Tibial artery (tissue), 4 donors: ENCODE results near the gene SOX15.

ENCODE experiments used
- DNase-seq, 2 donors: peaks; one replicate each; pipeline ENCODE4 v3.0.0-alpha.2; 2019
- H3K27ac ChIP-seq, 2 donors: fragments of 200-600 bp; sonication (generic) in 1 of 2; 1 replicate in 1 of 2; 2 replicates in 1 of 2; pipeline ENCODE4 v1.5.1; 2018 to 2019; ENCODE audit warnings: mild to moderate bottlenecking in 1 of 2
- H3K27me3 ChIP-seq, 2 donors: fragments of 200-600 bp; sonication (generic) in 1 of 2; one replicate each; pipeline versions ENCODE4 v1.5.1 to v1.6.0; 2016 to 2019
- H3K36me3 ChIP-seq, 3 donors: fragments of 200-600 bp; sonication (generic) in 2 of 3; one replicate each; pipeline ENCODE4 v1.5.1; 2016 to 2019; ENCODE audit warnings: mild to moderate bottlenecking in 2 of 3
- H3K4me1 ChIP-seq, 4 donors: fragments of 200-600 bp; sonication (generic) in 2 of 4; 1 replicate in 3 of 4; 2 replicates in 1 of 4; pipeline ENCODE4 v1.5.1; 2016 to 2019
- H3K4me3 ChIP-seq, 2 donors: fragments of 200-600 bp; sonication (generic) in 1 of 2; 1 replicate in 1 of 2; 2 replicates in 1 of 2; pipeline ENCODE4 v1.5.1; 2018 to 2019; ENCODE audit warnings: mild to moderate bottlenecking in 2 of 2
- H3K9me3 ChIP-seq, 3 donors: fragments of 200-600 bp; sonication (generic) in 1 of 3; one replicate each; pipeline ENCODE4 v1.5.1; 2016 to 2019
- CTCF ChIP-seq, 2 experiments: fragments of 200-600 bp in 1 of 2; fragments of 450-650 bp in 1 of 2; IDR thresholded peaks; one replicate each; pipeline ENCODE4 v1.5.1; 2017 to 2019; ENCODE audit warnings: antibody characterized with exemption in 2 of 2, mild to moderate bottlenecking in 1 of 2, moderate library complexity in 1 of 2
- intact Hi-C: fragments of 100-400 bp; cut with DNase I; formaldehyde crosslinking; loops from one replicate; pipeline ENCODE4 v1.15.0; 2023; ENCODE audit warnings: low total_unique reads

SOX15 gene

GRCh38 chr17:7631398-7632380 lies 41.8 kb upstream of the SOX15 start:
- peaks cover 0 to 3% of the 10 kb centered on the region in 2 donors for H3K27me3 ChIP-seq
- no peaks in the 10 kb centered on the region for H3K36me3 ChIP-seq
- no peaks in the 10 kb centered on the region for H3K9me3 ChIP-seq
- peaks cover 0 to 12% (median 6%) of the 10 kb centered on the region in 4 donors for H3K4me1 ChIP-seq
- DNase-seq, result no peak
- intact Hi-C loops, result no loop called here
- H3K27ac ChIP-seq, result no peak overlapping the region
- H3K4me3 ChIP-seq, result no peak overlapping the region
- no peak for TF ChIP-seq CTCF (IDR thresholded peaks at IDR 0.05)

GRCh38 chr17:7629939-7630571 lies 40.2 kb upstream of the SOX15 start, which contains the start of gene SHBG:
SHBG (plus strand) TSS chr17:7630135; CDS start chr17:7630173, 38 bp downstream.
- Histone ChIP-seq H3K27me3 (peaks cover 0 to 3% of the 10 kb centered on the region in 2 donors), H3K36me3 (peaks cover 0 to 5% (median 3%) of the 10 kb centered on the region in 3 donors), H3K27ac (no peak within 1 kb of the TSS), H3K4me1 (peaks cover 0 to 18% (median 9%) of the 10 kb centered on the region in 4 donors), H3K9me3 (no peaks in the 10 kb centered on the region), H3K4me3 (no peak within 1 kb of the TSS)
- DNase-seq, result no peak
- intact Hi-C loops, result loop anchor here (5.0 to 10.0 kb wide), 2 partner anchors 57 to 65 kb away; partner anchors contain the start of genes SENP3, TP53 and WRAP53
- TF ChIP-seq CTCF (IDR thresholded peaks at IDR 0.05), result no peak

GRCh38 chr17:7627250-7628121 lies 37.6 kb upstream of the SOX15 start, which contains the start of gene SAT2:
SAT2 (minus strand) TSS chr17:7627821; CDS start chr17:7627635, 186 bp downstream.
- DNase-seq, result peak; percentile 96 to 98
- no peaks in the 10 kb centered on the region for H3K27me3 ChIP-seq
- H3K4me3 ChIP-seq, result peak within 1 kb of the TSS; percentile 67 to 69
- H3K27ac ChIP-seq, result peak within 1 kb of the TSS; percentile 85 to 92
- H3K9me3 ChIP-seq, result no peaks in the 10 kb centered on the region
- peaks cover 0 to 18% (median 9%) of the 10 kb centered on the region in 4 donors for H3K4me1 ChIP-seq
- TF ChIP-seq CTCF (IDR thresholded peaks at IDR 0.05), result no peak
- H3K36me3 ChIP-seq, result peaks cover 0 to 5% (median 3%) of the 10 kb centered on the region in 3 donors
- intact Hi-C loops, result loop anchor here (5.0 to 10.0 kb wide), 2 partner anchors 60 to 63 kb away; partner anchors contain the start of genes SENP3, TP53 and WRAP53

GRCh38 chr17:7626956-7627249 lies 37.0 kb upstream of the SOX15 start:
- DNase-seq, result no peak
- intact Hi-C loops, result loop anchor here (5.0 to 10.0 kb wide), 2 partner anchors 60 to 62 kb away; partner anchors contain the start of genes SENP3, TP53 and WRAP53

More at GRCh38 chr17:7626956-7627249, 37.0 kb upstream of the SOX15 start:
- Histone ChIP-seq H3K27me3 (no peaks in the 10 kb centered on the region), H3K4me1 (peaks cover 0 to 18% (median 9%) of the 10 kb centered on the region in 4 donors), H3K9me3 (no peaks in the 10 kb centered on the region), H3K27ac (peak overlapping the region; percentile 85 to 92), H3K4me3 (peak overlapping the region; percentile 67 to 69), H3K36me3 (peaks cover 0 to 5% (median 3%) of the 10 kb centered on the region in 3 donors)
- TF ChIP-seq CTCF (IDR thresholded peaks at IDR 0.05), result no peak
